C4-2B (cell line): ENCODE results near the gene IL2RG.

Source experiments
- CTCF ChIP-seq: fragments of 450-650 bp; conservative IDR thresholded peaks from 2 replicates; pipeline ENCODE4 v1.5.1; 2017; ENCODE audit warnings: mild to moderate bottlenecking
- ZFX ChIP-seq: fragments of 450-650 bp; IDR thresholded peaks from 2 replicates; pipeline ENCODE4 v1.6.1; 2017

GRCh38 chrX:71082124-71082647 lies 29.2 kb downstream of the IL2RG start:
- TF ChIP-seq CTCF (no peak), ZFX (no peak)
